Epidermal melanocyte (primary cell): ENCODE measurements around the gene NXPH4.
A peak's percentile ranks its signal among the peaks of the same experiment; 100 is the strongest.

Experiments used
- DNase-seq: peaks from one replicate; pipeline ENCODE4 v3.0.0; 2011; ENCODE audit warnings: low spot score; ENCODE audit not compliant: insufficient read length

NXPH4 gene

DNA sequence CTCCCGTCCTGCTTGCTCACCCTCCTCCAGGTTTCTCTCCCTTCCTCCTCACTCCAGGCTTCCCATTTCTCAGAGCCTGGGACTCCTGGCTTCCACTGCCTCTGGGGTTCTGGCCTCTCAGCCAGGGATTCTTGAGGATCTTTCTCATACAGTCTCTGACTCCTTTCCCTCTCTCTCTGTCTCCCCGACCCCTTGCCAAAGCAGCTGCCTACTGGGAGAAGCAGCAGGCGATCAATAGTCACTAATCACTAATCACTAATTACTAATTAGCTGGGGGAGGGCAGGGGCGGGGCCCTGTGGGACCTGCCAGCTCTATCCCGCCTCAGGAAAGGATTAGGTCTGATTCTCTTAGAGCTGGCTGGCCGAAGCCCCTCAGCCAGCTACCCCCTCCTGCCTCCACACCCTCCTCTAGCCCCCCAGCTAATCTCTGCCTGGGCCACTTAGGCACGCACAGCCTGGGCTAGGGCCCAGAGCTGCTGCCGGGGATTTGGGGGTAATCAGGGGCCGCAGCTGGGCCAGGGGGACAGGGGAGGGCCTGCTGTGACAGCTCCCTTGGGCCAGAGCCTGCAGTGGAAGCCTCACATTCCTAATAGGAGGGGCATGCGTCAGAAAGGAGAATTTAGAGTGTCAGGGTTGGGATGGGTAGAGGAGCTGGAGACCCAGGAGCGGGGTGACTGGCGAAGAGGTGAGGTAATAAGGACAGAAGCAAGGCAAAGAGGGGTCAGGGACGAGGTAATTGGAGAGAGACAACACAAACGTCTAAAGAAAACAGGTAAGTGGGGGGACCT is 2.8 kb downstream of the NXPH4 start:
- DNase-seq: no peak

- no peak for DNase-seq
These were observed 3.6 kb downstream of the NXPH4 start for GRCh38 chr12:57219993-57220754.

- no peak for DNase-seq
These were observed 4.2 kb downstream of the NXPH4 start for GRCh38 chr12:57220770-57221168.

DNA sequence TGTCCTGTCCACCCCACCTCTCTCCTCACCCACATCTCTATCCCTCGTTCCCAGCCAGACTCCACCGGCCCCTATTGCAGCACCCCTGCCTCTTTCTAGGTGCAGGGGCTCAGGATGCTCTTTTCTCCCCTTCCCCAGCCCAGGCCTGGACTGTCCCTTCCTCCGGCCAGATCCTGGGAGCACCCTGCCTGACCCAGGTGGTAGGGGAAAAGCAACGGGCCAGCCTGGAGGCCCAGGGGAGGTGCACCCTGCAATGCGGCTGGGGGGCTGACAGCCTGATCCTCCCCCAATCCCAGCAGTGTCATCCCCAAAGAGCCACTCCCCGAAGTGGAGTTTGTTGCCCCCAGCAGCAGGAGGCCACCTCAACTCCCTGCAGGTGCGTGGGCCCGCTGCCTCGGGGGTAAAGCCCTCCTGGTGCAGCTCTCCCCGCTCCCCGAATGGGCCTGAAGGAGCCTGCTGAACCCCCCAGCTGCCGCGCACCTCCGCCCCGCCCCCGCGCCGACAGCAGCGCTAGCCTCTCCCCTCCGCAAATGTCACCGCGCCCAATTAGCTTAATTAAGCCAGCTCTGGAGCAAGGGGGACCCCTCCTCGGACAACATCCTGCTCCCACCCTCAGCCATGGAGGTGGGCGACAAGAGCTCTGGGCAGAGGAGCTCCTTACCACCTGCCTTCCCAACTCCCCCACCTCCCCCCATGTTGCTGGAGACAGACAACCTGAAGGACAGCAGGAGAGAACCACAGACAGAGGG is 4.7 kb downstream of the NXPH4 start:
- DNase-seq: no peak

GRCh38 chr12:57222286-57223190 is 5.9 kb downstream of the NXPH4 start:
- no peak for DNase-seq

DNA sequence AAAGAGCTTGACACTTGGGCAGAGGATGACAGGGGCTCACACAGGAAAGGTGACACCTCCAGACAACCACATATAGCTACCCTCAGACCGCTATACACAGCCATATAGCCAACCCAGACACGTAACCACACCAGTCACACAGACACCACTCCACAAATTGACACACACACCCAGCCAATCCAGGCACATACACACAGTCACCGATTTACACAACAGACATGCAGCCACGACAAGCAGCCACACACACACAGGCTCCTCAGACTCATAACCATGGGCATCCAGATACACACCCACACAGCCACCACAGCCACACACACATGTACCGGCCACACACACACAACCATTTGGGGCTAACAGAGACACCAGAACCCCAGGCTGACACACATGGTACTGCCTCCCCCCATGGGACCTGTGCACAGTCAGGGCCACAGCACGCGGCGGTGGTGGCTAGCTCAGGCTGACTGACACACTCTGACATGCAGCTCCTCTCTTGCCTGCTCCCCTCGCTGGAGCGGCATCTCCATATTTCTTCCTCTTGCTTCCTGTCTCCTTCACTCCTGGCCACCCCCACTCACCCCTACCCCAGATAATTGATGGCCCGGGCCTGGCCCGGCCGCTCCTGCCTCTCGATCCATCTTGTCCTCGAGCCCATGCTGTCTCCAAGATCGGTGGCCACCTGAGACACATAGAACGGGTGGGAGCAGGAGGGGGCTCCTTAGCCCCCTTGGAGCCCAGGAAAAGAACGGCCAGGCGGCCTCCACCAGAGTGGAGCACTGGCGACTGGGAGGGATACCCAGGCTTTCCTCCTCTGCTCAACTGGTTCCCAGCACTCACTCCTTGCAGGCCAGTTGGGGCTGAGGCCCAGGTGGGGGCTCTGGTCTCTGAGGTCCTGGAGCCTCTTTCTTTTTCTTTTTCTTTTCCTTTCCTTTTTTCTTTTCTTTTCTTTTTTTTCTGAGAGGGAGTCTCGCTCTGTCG is 6.9 kb downstream of the NXPH4 start:
- no peak for DNase-seq

- no peak for DNase-seq
These were observed 7.8 kb downstream of the NXPH4 start for GRCh38 chr12:57224278-57224972.

- DNase-seq: no peak
These were observed 8.5 kb downstream of the NXPH4 start for GRCh38 chr12:57224973-57225679.

GRCh38 chr12:57225680-57226210 is 9.2 kb downstream of the NXPH4 start:
- no peak for DNase-seq

DNA sequence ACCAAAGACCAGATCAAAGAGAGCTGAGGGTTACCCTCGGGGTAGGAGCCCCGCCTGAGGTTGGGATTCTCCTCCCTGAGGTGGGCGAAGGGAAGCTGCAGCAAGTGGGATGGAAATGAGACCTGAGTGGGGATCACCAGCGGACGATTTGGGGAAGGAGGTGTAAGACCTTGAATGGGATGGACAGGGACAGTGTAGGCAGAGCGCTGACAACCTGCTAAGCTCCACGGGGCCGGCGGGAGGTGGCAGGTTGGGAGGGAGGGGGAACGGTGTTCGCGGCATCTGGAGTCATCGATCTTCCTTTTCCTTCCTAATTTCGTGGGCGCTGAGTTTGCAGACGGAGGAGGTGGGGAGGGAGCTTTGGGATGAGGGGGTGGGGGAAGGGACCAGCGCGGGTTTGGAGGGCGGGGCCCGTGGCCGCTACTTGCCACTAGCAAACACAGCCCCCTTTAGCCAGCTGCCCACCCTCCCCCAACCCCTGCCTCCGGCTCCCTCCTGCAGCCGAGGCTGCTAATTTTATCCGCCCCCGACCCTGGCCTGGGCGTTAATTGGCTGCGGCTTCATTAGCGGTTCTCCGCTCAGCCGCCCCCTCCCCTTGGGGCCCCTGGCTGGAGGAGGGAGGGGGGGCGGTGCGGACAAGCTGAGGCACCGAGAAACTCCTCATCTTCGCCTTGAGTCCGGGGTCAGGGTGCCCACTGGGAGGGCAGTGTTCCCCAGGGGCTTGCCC is 10.2 kb downstream of the NXPH4 start:
- no peak for DNase-seq

DNA sequence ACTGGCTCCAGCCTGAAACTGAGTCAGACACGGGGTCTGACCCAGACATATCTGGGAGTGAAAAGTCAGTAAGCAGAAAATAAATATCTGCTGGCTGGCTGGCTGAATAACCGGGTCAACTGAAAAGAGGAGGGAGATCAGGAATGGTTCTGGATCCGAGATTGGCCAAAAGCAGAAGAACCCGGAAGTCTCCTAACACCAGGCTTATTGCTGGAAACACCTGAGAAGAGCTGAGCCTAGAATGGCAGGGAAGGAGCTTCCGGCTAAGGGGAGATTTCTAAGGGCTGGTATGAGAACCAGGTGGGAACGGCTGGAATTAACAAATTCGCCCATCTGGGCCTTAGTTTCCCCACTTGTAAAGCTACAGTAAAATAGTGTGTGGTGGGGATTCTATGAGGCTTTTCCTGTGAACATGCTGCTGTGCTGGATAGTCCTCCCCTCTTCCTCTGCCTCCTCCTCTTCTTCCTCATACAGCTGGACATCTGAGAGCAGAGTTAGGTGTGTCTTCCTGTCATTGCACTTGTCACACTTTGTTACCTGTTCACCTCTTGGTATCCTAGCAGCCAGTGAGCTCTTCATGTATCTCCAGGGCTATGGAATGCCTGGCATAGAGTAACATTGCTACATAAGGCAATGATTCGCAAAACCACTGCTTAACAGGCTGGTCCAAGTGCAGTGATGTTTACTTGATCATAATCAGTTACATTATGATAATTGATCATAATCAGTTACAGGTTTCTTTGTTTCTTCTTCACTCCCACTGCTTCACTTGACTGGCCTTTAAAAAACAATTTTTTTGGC is 10.9 kb downstream of the NXPH4 start:
- DNase-seq: no peak

DNA sequence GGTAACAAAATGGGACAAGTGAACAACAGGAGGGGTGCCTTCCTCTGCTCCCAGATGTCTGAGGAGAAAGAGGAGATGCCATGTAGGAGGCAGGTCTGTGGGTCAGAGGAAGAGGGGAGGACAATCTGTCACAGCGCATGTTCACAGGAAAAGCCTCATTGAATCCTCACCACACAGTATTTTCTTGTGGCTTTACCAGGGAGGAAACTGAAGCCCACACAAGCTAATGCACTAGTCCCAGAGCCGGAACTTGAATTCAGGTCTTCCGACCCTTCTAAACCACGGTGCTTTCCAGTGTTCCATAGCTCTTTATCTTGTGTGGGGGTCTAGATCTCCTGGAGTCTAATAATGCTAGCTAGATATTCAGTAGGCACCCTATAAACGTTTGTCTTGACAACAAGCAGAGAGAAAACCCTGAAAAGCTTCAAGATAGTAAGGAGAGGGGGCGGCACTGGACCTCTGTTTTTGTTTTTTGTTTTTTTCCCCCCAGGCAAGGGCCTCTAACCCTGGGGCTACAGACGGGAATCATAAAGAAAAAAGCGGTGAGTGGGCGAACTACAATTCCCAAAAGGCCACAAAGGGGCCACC is 12.5 kb downstream of the NXPH4 start:
- no peak for DNase-seq

DNA sequence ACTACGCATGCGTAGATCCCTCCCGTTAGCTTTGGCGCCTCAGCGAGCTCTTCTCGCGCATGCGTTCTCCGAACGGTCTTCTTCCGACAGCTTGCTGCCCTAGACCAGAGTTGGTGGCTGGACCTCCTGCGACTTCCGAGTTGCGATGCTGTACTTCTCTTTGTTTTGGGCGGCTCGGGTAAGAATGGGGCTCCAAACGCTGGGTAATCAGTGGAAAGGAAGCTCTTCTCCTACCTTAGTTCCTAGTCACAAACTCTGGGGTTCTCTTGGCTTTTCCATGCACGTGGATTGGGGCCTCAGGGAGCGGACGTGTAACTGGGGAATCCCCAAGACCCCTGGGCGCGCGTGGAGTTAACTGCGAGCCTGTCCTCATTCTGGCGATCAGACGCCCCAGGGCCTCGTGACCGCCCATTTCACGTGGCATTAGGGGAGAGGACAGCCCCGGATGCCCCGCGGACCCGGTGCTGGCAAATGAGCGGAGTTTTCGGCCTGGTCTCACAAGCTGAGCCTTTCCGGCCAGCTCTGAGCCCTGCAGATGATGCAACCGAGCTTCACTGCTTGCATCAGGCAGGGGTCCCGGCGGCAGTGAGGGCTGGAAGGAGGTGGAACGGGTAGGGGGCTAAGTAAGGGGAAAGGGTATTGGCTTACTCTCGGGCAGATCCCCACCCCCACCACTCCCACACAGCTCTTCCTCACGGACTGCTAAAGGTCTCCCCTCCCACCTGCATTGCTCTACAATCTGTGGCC is 13.2 kb downstream of the NXPH4 start, which contains the start of gene SHMT2:
SHMT2 (plus strand) TSS at position 78 of the 747 bp plus-strand sequence; CDS start at position 146, 68 bp downstream.
- DNase-seq: peak; percentile 100

DNA sequence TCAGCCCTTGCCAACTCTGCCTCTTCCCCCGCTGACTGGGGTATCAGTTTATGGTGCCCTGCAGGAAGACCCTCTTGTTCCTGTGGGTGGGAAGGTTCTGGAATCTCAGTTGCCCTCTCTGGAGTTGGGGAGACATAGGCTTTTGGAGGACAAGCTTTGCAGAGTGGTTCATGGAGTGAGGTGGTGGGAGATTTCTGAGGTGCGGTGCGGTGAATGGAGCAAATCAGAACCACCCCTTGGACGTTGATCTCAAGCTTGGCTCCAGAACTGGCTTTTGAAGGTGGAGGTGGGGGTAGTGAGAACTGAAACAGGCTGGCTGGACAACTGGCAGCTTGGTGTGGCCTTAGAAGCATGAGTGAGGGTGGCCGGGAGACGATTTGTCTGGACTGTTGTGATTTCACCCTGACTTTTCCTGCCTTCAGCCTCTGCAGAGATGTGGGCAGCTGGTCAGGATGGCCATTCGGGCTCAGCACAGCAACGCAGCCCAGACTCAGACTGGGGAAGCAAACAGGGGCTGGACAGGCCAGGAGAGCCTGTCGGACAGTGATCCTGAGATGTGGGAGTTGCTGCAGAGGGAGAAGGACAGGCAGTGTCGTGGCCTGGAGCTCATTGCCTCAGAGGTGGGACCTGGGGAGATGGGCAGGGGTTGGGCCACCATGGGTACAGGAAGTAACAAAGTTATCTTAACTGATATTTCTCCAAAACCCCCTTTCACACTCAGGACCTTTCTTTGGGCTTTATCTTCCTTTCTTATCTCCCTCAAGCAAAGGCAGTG is 14.0 kb downstream of the NXPH4 start:
- DNase-seq: no peak
